GM19023 (cell line): Measurements from ENCODE around the gene IL21R.
"Not testable (repeated sequence)": the region's sequence is repeated elsewhere in the genome, so short reads cannot be mapped to it uniquely, and the experiment has no call there.

ENCODE experiments used
- ATAC-seq: cut with Tn5 transposase; IDR thresholded peaks from one replicate; pipeline ENCODE4 v1.9.1; 2021; ENCODE audit warnings: mild to moderate bottlenecking, moderate library complexity; ENCODE audit not compliant: unreplicated experiment

Gene IL21R

DNA sequence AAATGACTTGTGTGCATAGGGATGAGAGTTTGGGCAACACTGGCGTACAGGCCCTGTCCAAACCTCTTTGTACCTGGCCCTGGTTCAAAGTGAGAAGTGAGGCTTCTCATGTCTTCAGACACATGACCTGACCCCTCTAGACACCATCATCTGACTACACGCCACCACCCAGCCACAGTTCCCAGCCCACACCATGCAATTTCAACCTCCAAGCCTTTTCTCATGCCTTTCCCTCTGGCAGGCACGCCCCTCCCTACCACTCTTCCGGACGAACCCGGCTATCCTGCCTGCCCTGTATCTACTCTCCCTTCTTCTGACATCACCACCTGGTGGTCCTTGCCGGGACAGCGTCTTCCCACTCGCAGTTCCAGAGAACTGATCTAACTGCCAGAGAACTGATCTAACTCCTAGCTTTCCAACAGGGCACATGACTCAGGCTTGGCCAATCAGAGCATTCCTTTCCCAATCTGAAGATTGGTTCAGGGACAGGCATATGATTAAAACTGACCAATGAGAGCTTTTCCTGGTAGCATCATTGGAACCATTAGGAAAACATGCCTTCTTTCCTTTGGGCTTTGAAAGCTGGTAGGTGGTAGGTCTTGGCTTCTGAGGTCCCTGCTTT is 27.1 kb upstream of the IL21R start:
- peak; percentile 42 for ATAC-seq

DNA sequence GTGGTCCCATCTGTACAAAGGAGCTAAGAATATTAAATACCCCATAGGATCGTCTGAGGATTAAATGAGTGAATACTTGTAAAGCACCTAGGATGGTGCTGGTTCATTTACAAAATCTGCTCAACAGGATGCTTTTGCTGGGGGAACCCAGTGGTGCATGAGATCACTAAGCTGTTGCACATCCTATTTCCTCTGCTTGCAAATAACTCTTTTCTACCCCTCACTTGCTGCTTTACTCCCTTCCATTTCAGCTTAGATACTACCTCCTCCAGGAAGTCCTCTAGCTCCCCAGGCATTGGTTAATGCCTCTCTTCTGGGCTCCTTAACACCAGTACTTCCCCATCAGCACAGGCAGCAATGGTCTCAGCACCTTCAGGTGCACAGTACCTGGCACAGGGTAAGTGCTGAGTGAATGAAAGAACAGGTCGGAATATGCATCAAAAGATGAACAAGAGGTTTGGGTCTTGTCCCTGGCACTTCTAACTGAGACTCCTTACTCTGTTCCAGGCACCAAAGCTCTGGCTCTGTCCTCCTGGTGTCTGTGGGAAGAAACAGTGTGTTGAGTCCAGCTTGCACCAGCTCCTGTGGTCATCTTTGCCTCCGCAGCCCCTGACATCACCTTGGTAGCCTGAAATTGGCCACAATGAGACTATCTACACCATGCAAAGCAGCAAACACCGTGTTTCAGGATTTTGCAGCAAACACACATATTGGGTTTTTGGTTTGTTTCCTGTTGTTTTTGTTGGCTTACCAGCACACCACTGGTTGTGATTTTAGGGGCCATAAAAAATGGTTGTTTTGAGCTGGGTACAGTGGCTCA is 24.1 kb upstream of the IL21R start:
- no peak for ATAC-seq

DNA sequence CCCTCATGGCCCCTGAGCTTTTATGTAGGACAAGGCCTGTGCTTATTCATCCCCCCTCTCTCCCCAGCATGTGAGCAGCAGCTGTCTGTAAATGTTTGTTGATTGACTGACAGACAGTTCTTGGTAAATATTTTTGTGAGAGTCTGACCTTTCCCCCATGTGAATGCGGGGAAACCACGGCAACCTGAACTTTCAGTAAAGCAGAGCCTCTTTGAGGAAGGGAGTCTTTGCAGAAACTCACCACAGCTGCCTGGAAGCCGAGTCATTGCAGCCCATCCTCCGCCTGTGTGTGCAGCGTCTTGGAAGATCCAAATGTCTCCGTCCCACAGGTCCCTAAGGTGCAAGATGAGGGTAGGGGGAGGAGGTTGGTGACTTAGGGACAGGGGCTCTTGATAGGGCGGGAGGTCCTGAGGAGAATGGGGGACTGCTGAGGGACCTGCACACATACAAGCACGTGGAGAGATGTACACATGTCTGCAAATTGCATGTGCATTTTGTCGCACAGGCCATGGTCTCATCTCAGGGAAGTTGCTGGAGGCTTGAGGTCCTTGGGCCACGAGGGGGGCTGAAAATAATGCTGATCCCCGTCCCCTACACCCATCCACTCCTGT is 23.0 kb upstream of the IL21R start:
- ATAC-seq: no peak

DNA sequence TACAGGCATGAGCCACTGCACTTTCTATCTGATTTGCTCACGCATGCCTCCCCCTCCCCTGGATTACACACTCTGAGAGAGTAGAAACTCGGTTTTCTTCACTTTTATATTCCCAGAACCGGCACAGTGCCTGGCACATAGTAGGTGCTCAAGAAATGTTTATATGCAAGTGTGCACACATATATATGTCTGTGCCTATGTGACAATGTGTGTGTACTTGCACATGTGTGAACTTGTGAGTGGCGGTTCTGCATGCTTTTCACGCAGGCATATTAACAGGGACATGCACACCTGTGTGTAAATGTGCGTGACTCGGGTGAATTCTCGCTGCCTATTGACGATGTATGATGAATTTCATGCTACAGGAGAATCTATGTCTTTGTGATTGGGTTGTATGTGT is 22.1 kb upstream of the IL21R start:
- no peak for ATAC-seq

DNA sequence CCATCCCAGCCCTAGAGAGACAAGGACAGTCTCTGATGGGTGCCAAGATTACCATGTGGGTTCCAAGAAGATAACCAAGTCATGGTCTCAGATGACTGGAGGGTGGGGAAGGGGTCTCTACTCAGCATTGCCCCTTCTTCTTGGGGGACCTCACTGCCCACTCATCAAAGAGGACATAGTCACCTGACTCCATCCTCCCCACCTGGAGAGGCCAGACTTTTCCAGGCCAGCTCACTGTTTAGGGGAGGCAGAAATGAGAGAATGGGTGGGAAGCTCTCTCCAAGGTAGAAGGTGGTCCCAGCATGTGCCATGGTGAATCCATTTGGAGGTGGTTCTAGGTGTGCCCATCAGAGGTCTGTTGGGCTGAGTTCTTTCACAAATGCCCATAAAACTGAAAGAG is 20.7 kb upstream of the IL21R start:
- ATAC-seq: no peak

DNA sequence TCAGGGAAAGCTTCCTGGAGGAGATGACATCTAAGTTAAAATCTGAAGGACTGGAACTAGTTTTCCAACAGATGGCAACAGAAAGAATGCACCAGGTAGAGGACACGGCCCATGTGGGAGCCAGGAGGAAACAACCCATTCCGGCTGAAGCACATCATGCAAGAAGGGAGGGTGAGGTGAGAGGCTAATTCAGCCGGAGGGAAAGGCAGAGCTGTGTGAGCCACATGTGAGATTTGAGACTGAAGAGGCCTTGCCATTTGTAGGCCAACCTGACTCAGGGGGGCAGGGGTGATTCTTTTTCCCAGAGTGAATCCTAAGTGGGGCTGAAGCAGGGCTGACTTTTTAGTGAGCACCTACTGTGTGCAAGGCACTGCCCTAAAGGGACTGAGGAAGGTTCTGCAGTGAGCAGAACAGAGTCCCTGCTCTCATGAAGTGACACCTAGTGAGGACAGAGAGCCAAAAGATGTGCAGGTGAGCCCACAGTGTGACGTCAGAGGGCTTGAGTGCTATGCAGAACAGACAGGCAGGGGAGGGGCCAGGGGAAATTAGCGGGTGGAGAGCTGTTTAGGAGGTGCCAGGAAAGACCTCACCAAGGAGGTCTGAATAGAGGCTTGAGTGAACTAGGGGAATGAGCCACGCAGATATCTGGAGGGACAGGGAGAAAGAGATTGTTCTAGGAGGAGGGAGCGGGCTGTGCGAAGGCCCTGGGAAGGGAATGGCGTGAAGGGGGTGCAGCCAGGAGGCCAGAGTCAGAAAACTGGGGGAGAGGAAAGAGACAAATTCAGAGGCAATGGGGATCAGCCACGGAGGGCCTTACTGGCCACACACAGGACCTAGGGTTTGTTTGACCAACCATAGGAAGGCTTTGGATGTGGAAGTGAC is 19.8 kb upstream of the IL21R start:
- no peak for ATAC-seq

DNA sequence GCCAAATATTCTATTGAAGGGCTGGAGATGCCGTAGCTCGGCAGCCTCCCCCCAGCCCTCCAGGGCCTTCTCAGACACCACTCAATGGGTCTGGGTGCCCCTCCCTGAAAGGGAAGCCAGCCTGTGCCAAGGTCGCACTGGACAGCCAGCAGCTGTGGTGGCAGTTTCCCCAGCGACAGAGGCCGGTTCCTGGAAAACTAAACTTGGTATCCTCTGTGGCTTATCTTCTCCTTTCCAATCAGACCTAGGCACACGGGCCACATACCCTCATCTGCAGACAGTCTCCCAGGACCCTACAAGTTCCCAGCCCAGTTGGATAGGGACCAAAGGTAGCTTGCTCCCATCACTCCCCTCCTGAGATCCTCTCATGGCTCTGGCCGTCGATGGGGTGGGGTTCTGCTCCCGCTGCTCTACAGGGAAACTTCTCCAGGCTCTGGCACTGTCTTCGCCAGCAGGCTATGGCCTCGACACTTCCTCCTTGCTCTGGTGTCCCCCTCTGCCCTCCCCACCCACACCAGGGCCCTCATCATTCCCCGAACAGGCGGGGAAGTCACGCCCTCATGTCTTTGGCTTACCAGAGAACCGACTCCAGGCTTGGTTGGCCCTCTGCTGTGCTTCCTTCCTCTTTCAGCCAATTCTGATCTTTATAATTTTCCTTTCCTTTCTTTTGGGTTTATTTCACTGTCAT is 18.3 kb upstream of the IL21R start:
- ATAC-seq: no peak

DNA sequence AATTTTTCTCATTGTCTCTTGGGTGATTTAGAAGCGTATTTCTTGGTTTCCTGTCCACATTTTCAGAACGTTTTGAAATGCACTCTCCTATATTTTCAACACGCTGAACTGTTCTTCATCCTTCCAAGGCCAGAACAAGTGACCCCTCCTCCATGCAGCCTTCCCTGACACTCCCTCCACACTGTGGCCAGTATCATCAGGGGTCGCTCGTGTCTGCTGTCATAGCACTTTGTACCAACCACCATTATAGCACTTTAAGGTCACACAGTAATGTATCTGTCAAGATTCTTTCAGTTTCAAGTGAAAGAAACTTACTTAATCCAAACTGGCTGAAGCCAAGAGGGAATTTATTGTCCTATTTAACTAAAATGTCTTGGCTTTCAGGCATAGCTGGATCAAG is 17.5 kb upstream of the IL21R start:
- ATAC-seq: no peak

DNA sequence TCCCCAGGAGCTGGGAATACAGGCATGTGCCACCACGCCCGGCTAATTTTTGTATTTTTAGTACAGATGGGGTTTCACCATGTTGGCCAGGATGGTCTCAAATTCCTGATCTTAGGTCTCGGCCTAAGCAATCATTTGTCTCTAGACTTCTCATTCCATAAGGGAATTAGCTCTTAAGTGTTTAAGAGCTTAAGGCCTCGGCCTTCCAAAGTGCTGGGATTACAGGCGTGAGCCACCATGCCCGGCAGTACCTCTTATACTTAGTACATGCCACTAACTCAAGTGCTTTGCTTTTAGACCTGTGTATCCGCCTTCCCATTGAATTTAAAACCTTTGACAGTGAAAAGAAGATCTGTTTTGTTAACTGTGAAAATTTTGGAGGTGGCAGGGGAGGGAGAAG is 16.6 kb upstream of the IL21R start:
- no peak for ATAC-seq

DNA sequence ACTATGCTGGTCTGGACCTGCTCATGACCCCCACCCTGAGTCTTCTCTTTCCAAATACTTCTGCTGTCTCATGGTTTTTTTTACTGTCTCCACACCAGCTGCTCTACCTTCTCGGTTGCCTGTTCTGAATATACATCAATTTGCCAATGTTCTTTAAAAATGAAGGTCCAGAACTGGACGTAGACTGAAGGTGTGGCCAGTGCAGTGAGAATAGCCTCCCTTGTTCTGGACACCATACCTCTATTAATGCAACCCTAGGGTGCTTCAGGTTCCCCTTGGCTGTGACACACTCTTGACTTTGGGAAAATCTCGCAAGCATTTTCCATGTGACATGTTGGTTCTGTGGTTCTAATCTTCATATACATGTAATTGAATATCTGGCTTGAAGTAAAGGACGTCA is 15.3 kb upstream of the IL21R start:
- no peak for ATAC-seq

DNA sequence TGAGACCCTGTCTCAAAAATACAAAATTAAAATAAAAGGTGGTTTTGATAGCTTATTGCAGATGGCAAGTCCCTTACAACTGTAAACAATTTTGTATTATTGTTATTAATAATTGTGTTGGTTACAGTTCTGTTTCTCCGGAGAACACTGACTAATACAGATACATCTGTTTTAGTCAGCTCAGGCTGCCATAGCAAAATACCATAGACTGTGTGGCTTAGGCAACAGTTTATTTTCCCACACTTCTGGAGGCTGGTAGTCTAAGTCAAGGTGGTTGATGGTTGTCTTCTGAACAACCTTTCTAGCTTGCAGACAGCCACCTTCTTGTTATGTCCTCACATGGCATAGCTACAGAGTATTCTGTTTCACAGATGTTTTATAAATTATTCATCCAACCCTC is 14.2 kb upstream of the IL21R start:
- peak; percentile 73 for ATAC-seq

DNA sequence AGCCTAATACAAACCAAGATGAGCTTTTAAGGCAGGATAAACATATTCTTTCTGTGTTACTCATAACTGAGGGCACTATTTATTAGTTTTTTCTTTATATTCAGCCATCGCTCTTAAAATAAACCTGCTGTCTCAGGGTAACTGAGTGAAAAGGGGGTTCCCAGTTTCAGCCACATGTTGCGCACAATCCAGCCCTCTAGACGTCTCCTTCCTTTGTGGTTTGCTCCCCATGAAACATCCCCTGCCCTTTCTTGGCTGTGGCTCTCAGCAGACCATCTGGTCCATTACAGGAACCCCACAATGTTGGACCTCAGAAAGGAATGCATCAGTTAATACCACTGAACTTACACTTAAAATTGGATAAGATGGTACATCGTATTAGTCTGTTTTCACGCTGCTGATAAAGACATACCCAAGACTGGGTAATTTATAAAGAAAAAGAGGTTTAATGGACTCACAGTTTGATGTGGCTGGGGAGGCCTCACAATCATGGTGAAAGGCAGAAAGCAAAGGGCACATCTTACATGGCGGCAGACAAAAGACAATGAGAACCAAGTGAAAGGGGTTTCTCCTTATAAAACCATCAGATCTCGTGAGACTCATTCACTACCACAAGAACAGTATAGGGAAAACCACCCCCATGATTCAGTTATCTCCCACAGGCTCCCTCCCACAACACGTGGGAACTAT is 12.6 kb upstream of the IL21R start:
- ATAC-seq: no peak

DNA sequence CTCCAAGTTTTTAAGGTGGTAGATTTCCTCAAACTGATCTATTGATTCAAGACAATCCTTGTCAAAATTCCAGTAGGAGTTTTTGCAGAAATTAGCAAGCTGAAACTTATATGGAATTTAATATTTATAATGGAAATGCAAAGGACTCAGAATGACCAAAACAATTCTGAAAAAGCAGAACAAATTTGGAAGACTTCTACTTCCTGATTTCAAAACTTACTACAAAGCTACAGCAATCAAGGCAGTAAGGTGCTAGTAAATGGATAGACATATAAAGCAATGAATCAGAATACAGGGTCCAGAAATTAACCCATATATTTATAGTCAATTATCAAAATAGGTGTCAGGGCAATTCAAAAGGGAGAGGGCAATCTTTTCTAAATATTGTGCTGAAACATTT is 11.8 kb upstream of the IL21R start:
- ATAC-seq: no peak

DNA sequence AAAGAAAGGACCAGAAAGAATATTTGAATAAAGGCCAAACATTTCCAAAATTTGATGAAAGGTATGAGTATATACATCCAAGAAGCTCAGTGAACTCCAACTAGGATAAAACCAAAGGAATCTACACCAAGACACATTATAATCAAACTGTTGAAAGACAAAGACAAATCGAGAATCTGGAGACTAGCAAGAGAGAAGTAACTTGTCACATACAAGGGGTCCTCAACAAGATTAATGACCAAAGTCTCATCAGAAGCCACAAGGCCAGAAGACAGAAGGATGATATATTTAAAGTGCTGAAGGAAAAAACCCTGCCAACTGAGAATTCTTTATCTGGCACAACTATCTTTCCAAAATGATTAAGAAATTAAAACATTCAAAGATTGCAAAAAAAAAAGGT is 9.3 kb upstream of the IL21R start:
- ATAC-seq: no peak

DNA sequence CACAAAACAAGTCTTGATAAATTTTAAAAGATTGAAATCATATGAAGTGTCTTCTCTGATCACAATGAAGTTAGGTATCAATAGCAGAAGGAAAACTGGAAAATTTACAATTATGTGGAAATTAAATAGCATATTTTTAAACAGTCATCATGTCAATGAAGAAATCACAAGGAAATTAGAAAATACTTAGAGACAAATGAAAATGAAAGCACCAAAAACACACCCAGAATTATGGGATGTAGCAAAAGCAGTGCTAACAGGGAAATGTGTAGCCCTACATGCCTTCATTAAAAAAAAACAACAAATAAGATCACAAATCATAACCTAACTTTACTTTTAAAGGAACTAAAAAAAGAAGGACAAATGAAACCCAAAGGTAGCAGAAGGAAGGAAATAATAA is 7.5 kb upstream of the IL21R start:
- no peak for ATAC-seq

DNA sequence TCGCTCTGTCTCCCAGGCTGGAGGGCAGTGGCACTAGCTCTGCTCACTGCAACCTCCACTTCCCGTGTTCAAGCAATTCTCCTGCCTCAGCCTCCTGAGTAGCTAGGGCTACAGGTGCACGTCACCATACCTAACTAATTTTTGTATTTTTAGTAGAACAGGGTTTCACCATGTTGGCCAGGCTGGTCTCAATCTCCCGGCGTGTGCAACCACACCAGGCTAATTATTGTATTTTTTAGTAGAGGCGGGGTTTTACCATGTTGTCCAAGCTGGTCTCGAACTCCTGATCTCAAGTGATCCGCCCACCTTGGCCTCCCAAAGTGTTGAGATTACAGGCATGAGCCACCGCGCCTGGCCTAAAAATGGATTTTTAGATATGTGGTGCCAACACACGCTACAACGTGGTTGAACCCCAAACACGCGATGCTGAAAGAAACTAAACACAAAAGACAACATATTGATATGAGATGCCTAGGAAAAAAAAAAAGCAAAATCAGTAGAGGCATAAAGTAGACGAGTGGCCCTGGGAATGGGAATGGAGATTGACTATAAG is 3.6 kb upstream of the IL21R start:
- ATAC-seq: not testable (repeated sequence)

DNA sequence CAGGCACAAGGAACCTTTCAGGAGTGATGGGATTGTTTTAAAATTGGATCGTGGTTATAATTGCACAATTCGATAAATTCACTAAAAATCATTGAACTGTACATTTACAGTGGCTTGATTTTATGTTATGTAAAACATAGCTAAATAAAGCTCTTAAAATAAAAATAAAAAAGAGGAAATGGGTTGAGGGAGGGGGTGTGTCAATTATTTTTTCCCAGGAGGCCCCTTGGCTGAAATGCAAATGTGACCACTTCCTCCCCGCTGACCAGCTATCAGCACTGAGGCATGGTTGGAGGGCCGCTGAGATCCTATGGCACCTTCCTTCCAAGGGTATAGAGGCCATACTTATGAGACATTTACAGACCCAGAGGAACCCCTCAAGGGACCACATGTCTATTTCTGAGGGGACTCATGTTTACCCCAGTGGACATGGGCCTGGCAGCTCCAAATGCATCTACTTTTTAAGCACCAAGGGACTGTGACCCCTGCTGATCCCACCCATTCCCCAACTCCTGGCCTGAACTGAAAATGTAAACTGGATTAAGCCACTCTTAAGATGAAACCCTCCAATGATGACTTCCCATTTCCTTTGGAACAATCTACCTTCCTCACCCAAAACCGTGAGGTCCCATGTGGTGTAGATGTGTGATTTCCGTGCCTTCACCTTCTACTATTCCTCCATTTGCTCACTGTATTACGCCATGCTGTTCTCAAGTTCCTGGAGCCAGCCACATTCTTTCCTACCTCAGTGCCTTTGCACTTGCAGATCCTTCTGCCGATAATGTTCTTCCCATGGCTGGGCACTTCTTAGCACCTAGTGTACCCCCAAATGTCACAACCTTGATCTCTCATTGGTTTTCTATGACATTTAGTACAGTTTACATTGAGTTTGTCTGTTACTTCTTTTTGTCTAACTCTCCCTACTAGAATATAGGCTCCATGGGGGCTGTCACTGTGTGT is 2.8 kb upstream of the IL21R start:
- no peak for ATAC-seq

DNA sequence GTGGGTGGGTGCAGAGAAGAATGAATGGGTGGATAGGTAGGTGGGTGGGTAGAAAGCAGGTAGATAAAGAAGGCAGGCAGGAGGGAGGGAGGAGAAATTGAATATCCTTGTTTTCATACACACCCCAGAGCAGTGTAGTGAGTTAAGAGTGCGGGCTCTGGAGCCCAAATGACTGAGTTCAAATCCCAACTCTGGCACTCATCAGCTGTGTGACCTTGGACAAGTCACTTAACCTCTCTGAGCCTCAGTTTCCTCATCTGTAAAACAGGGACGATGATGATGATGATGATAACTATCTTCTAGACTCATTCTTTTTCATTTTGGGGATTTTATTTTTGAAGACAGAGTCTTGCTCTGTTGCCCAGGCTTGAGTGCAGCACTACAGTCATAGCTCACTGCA is 2.0 kb upstream of the IL21R start:
- no peak for ATAC-seq
